LNCAP (cell line): ENCODE results near the gene ASAP3.

Experiments used
- CTCF ChIP-seq: fragments of 450-650 bp; IDR thresholded peaks from 2 replicates; pipeline ENCODE4 v1.5.1; 2017; ENCODE audit warnings: mild to moderate bottlenecking

ASAP3 gene

GRCh38 chr1:23380719-23381118 lies 103.3 kb downstream of the ASAP3 start:
- no peak for TF ChIP-seq CTCF
